GM12878 (cell line): ENCODE results near the gene SLC25A13.

Experiments used
- BCL11A ChIP-seq: IDR thresholded peaks from 2 replicates; pipeline ENCODE4 v1.6.1; 2011; ENCODE audit warnings: low read depth, low read length
- CHD2 ChIP-seq: IDR thresholded peaks from 2 replicates; pipeline ENCODE4 v1.6.1; 2011; ENCODE audit warnings: low read depth, low read length, improper control_type of control experiment, borderline replicate concordance
- CTCF ChIP-seq, 3 experiments: IDR thresholded peaks in 2 of 3; conservative IDR thresholded peaks in 1 of 3; 2 replicates each; pipeline ENCODE4 v1.5.1; 2011; ENCODE audit warnings: low read depth in 3 of 3, low read length in 3 of 3, mild to moderate bottlenecking in 3 of 3, control low read depth in 2 of 3, moderate library complexity in 2 of 3, inconsistent platforms in 1 of 3, mixed read lengths in 1 of 3; ENCODE audit not compliant: control insufficient read depth in 2 of 3, insufficient read depth in 1 of 3; ENCODE audit errors: extremely low read depth in 1 of 3
- E2F8 ChIP-seq: fragments of 450-650 bp; IDR thresholded peaks from 2 replicates; pipeline ENCODE4 v1.6.1; 2018; ENCODE audit warnings: mild to moderate bottlenecking, low read depth, moderate library complexity; ENCODE audit not compliant: partially characterized antibody
- EZH2 ChIP-seq: IDR thresholded peaks from 2 replicates; pipeline ENCODE4 v1.6.1; 2012; ENCODE audit warnings: low read depth, mild to moderate bottlenecking, control low read depth, inconsistent platforms, low read length, borderline replicate concordance; ENCODE audit not compliant: control insufficient read depth
- FOS ChIP-seq: IDR thresholded peaks from 3 replicates; pipeline ENCODE4 v1.6.1; 2011; ENCODE audit warnings: borderline replicate concordance; ENCODE audit not compliant: insufficient read length; ENCODE audit errors: extremely low read depth
- HDAC6 ChIP-seq: fragments of 200-600 bp; sonication (generic); IDR thresholded peaks from one replicate; pipeline ENCODE4 v1.8.0; 2017; ENCODE audit warnings: antibody characterized with exemption; ENCODE audit not compliant: unreplicated experiment
- KDM1A ChIP-seq: fragments of 200-600 bp; sonication (generic); IDR thresholded peaks from 2 replicates; pipeline ENCODE4 v1.6.1; 2016; ENCODE audit warnings: borderline replicate concordance
- POLR2A ChIP-seq: IDR thresholded peaks from 2 replicates; pipeline ENCODE4 v1.6.1; 2011; ENCODE audit warnings: low read depth, mild to moderate bottlenecking, low read length
- POLR2AphosphoS5 ChIP-seq: IDR thresholded peaks from 2 replicates; pipeline ENCODE4 v1.6.1; 2011; ENCODE audit warnings: mild to moderate bottlenecking, low read length, inconsistent platforms
- RCOR1 ChIP-seq: conservative IDR thresholded peaks from 2 replicates; pipeline ENCODE4 v1.6.1; 2012; ENCODE audit warnings: low read depth, low read length, improper control_type of control experiment
- SUPT20H ChIP-seq: IDR thresholded peaks from 2 replicates; pipeline ENCODE4 v1.6.1; 2011; ENCODE audit warnings: low read depth, mild to moderate bottlenecking, low read length, moderate library complexity, borderline replicate concordance; ENCODE audit not compliant: control insufficient read depth
- SUZ12 ChIP-seq: fragments of 200-600 bp; sonication (generic); IDR thresholded peaks from one replicate; pipeline ENCODE4 v1.6.1; 2018; ENCODE audit warnings: antibody characterized with exemption, mild to moderate bottlenecking; ENCODE audit not compliant: unreplicated experiment
- YY1 ChIP-seq: IDR thresholded peaks from 2 replicates; pipeline ENCODE4 v1.6.1; 2011; ENCODE audit warnings: low read depth, mild to moderate bottlenecking, low read length

- TF ChIP-seq BCL11A = no peak
- TF ChIP-seq POLR2AphosphoS5 = no peak
- TF ChIP-seq POLR2A = no peak
- TF ChIP-seq YY1 = no peak
- no peak for TF ChIP-seq SUZ12
- TF ChIP-seq HDAC6 = no peak
- TF ChIP-seq RCOR1 = no peak
- no peak for TF ChIP-seq E2F8
- no peak for TF ChIP-seq KDM1A
- TF ChIP-seq FOS = no peak
- TF ChIP-seq SUPT20H = no peak
- no peak for TF ChIP-seq CTCF (IDR thresholded peaks at IDR 0.05 in 2 of 3, conservative IDR thresholded peaks at IDR 0.05 in 1 of 3; ENCODE audit: control insufficient read depth in 2 of 3, extremely low read depth in 1 of 3, insufficient read depth in 1 of 3, low read depth in 3 of 3, low read length in 3 of 3)
- no peak for TF ChIP-seq EZH2
- no peak for TF ChIP-seq CHD2
Measured at GRCh38 chr7:96308253-96308949, 13.5 kb downstream of the SLC25A13 start.
